CD14-positive monocyte (primary cell): ENCODE results near the gene GPR173. TPM values are rescaled to one million over a fixed set of nuclear protein-coding genes. Genes with fewer than 3 reads are reported as not detected.

Experiments
- DNase-seq, 3 donors: peaks; one replicate each; pipeline ENCODE4 v3.0.0-alpha.2; 2011 to 2022
- H2AFZ ChIP-seq: 2 replicates; pipeline ENCODE4 v1.6.0; 2012; ENCODE audit warnings: mild to moderate bottlenecking, low read depth, low read length, inconsistent platforms; ENCODE audit not compliant: insufficient read depth, poor library complexity, severe bottlenecking
- H3K27ac ChIP-seq, 2 donors: 1 replicate in 1 of 2; 2 replicates in 1 of 2; pipeline ENCODE4 v1.5.1; 2012 to 2013; ENCODE audit warnings: low read length in 2 of 2, control low read depth in 1 of 2, inconsistent platforms in 1 of 2, low read depth in 1 of 2, mild to moderate bottlenecking in 1 of 2
- H3K27me3 ChIP-seq, 2 donors: one replicate each; pipeline versions ENCODE4 v1.6.0 to v1.6.1; 2011 to 2013; ENCODE audit warnings: low read length in 2 of 2; ENCODE audit not compliant: control insufficient read depth in 2 of 2, insufficient read depth in 2 of 2
- H3K36me3 ChIP-seq, 2 donors: replicated peaks in 1 of 2; 1 replicate in 1 of 2; 2 replicates in 1 of 2; pipeline versions ENCODE4 v1.5.1 to v1.6.1; 2012 to 2013; ENCODE audit warnings: low read length in 2 of 2, control low read depth in 1 of 2, inconsistent platforms in 1 of 2, mild to moderate bottlenecking in 1 of 2; ENCODE audit not compliant: insufficient read depth in 2 of 2, control insufficient read depth in 1 of 2
- H3K4me1 ChIP-seq, 2 donors: 1 replicate in 1 of 2; 2 replicates in 1 of 2; pipeline versions ENCODE4 v1.5.1 to v1.6.1; 2012 to 2013; ENCODE audit warnings: low read length in 2 of 2, control low read depth in 1 of 2, inconsistent platforms in 1 of 2, mild to moderate bottlenecking in 1 of 2, moderate library complexity in 1 of 2; ENCODE audit not compliant: insufficient read depth in 2 of 2, control insufficient read depth in 1 of 2
- H3K4me2 ChIP-seq: replicated peaks from 2 replicates; pipeline ENCODE3; 2012; ENCODE audit warnings: low read length, moderate library complexity, mild to moderate bottlenecking; ENCODE audit not compliant: poor library complexity, severe bottlenecking; ENCODE audit errors: extremely low read depth
- H3K4me3 ChIP-seq, 3 experiments: fragments of 200-600 bp in 1 of 3; sonication (generic) in 1 of 3; replicated peaks in 1 of 3; 1 replicate in 2 of 3; 2 replicates in 1 of 3; pipeline ENCODE4 v1.5.1; 2011 to 2013; ENCODE audit warnings: low read length in 3 of 3, mild to moderate bottlenecking in 3 of 3, control low read depth in 2 of 3, low read depth in 2 of 3, inconsistent platforms in 1 of 3, moderate library complexity in 1 of 3
- H3K79me2 ChIP-seq: 2 replicates; pipeline ENCODE4 v1.6.0; 2012; ENCODE audit warnings: mild to moderate bottlenecking, control low read depth, inconsistent platforms, low read length, moderate library complexity; ENCODE audit not compliant: insufficient read depth
- H3K9ac ChIP-seq: 2 replicates; pipeline ENCODE4 v1.6.0; 2017; ENCODE audit warnings: low read length, mild to moderate bottlenecking; ENCODE audit not compliant: insufficient read depth, poor library complexity, severe bottlenecking
- H3K9me3 ChIP-seq, 2 donors: replicated peaks in 1 of 2; 1 replicate in 1 of 2; 2 replicates in 1 of 2; pipeline versions ENCODE4 v1.5.1 to v1.6.1; 2012 to 2013; ENCODE audit warnings: low read length in 2 of 2, control low read depth in 1 of 2; ENCODE audit not compliant: control insufficient read depth in 1 of 2, insufficient read depth in 1 of 2
- H4K20me1 ChIP-seq: 2 replicates; pipeline ENCODE4 v1.6.0; 2012; ENCODE audit warnings: mild to moderate bottlenecking, low read length, control low read depth, moderate library complexity; ENCODE audit not compliant: insufficient read depth
- H3K27ac Mint-ChIP-seq, 7 donors: one replicate each; pipeline ENCODE4 v1.8.0; 2020; ENCODE audit warnings: mild to moderate bottlenecking in 7 of 7, mixed read lengths in 7 of 7, moderate library complexity in 6 of 7, inconsistent platforms in 2 of 7
- H3K27me3 Mint-ChIP-seq, 3 donors: one replicate each; pipeline ENCODE4 v1.8.0; 2021 to 2022; ENCODE audit warnings: low read depth in 3 of 3, mild to moderate bottlenecking in 3 of 3, mixed read lengths in 3 of 3, moderate library complexity in 3 of 3, inconsistent platforms in 1 of 3
- H3K36me3 Mint-ChIP-seq, 2 donors: one replicate each; pipeline ENCODE4 v1.8.0; 2020; ENCODE audit warnings: mixed read lengths in 2 of 2, inconsistent platforms in 1 of 2, mild to moderate bottlenecking in 1 of 2
- H3K4me1 Mint-ChIP-seq: one replicate; pipeline ENCODE4 v1.8.0; 2020; ENCODE audit warnings: mild to moderate bottlenecking, mixed read lengths
- H3K4me3 Mint-ChIP-seq, 2 donors: one replicate each; pipeline ENCODE4 v1.8.0; 2020; ENCODE audit warnings: mild to moderate bottlenecking in 2 of 2, mixed read lengths in 2 of 2, moderate library complexity in 1 of 2
- H3K9me3 Mint-ChIP-seq, 7 donors: one replicate each; pipeline ENCODE4 v1.8.0; 2020 to 2022; ENCODE audit warnings: mixed read lengths in 7 of 7, mild to moderate bottlenecking in 6 of 7, moderate library complexity in 6 of 7, inconsistent platforms in 2 of 7
- CTCF ChIP-seq: fragments of 200-600 bp; IDR thresholded peaks from one replicate; pipeline ENCODE4 v1.8.0; 2022; ENCODE audit warnings: antibody characterized with exemption, mild to moderate bottlenecking
- WGBS: methylation state at CpG from one replicate; pipeline ENCODE4 v1.1.5; 2013; ENCODE audit warnings: missing lambda C conversion rate; ENCODE audit not compliant: insufficient coverage; 5-methylcytosine and 5-hydroxymethylcytosine counted together
- intact Hi-C, 2 donors: fragments of 100-400 bp; cut with micrococcal nuclease; formaldehyde crosslinking; loops; one replicate each; pipeline versions ENCODE4 v1.15.0 to v1.15.1; 2023
- polyA plus RNA-seq, 3 donors: library from polyadenylated mRNA; depleted of rRNA in 1 of 3; unstranded in 2 of 3; stranded (reverse) in 1 of 3; fragments of 300-500 nt in 2 of 3; fragments of >200 nt in 1 of 3; fragmentation: Illumina TruSeq in 2 of 3; gene quantifications; 1 replicate in 2 of 3; 2 replicates in 1 of 3; pipeline ENCODE4 v1.2.3, GENCODE V29; 2012 to 2021

The GPR173 gene
- polyA plus RNA-seq, 3 donors: 0.43 TPM; not detected in 2

DNA sequence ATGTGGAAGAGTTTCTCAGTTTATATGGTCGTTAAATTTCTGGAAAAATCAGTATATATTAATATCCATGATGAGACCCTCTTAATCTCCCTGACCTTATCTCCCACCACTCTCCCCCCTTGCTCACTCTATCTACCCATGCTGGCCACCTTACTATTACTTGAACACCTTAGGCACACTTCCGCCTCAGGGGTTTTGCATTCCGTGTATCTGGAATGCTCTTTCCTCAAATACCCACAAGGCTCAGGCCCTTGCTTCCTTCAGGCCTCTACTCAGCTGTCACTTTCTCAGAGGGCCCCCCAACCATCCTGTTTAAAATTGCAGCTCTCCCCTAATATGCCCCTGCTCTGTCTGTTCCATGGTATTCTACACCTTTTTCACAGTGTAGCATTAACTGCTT is 47.2 kb downstream of the GPR173 start:
- peaks cover 0 to 4% (median 0%) of the 10 kb centered on the region in 7 donors for H3K9me3 Mint-ChIP-seq
- intact Hi-C loops: loop anchor here in 1 of 2 donors (10.0 kb wide), 1 partner anchor 129 kb away; the partner anchor contains the start of gene KDM5C
- Histone ChIP-seq H3K27ac (no peak overlapping the region), H3K79me2 (no peaks in the 10 kb centered on the region), H3K9ac (no peak overlapping the region), H4K20me1 (no peaks in the 10 kb centered on the region), H3K27me3 (no peaks in the 10 kb centered on the region), H2AFZ (no peak overlapping the region), H3K4me1 (peaks cover 9 to 14% of the 10 kb centered on the region in 2 donors), H3K4me3 (no peak overlapping the region), H3K9me3 (no peaks in the 10 kb centered on the region), H3K4me2 (no peak overlapping the region), H3K36me3 (peaks cover 0 to 1% of the 10 kb centered on the region in 2 donors)
- H3K27me3 Mint-ChIP-seq: peaks cover 1 to 15% (median 2%) of the 10 kb centered on the region in 3 donors
- no peak overlapping the region for H3K27ac Mint-ChIP-seq
- no peak overlapping the region for H3K4me3 Mint-ChIP-seq
- TF ChIP-seq CTCF: no peak
- 100% methylated on average over 2 of the region's 3 CpGs for WGBS
- H3K4me1 Mint-ChIP-seq: peaks cover 11% of the 10 kb centered on the region
- H3K36me3 Mint-ChIP-seq: peaks cover 4 to 6% of the 10 kb centered on the region in 2 donors
- no peak for DNase-seq

GRCh38 chrX:53114864-53115549 is 66.4 kb downstream of the GPR173 start:
- Histone ChIP-seq H3K27ac (no peak overlapping the region), H3K4me2 (no peak overlapping the region), H3K4me3 (no peak overlapping the region), H3K9ac (no peak overlapping the region), H2AFZ (no peak overlapping the region), H3K27me3 (no peaks in the 10 kb centered on the region), H3K4me1 (no peaks in the 10 kb centered on the region), H3K9me3 (no peaks in the 10 kb centered on the region), H4K20me1 (no peaks in the 10 kb centered on the region), H3K36me3 (peaks cover 0 to 6% of the 10 kb centered on the region in 2 donors), H3K79me2 (no peaks in the 10 kb centered on the region)
- peaks cover 11% of the 10 kb centered on the region in 2 donors for H3K36me3 Mint-ChIP-seq
- intact Hi-C loops: no loop called here
- peaks cover 0 to 2% (median 0%) of the 10 kb centered on the region in 7 donors for H3K9me3 Mint-ChIP-seq
- peaks cover 10% of the 10 kb centered on the region for H3K4me1 Mint-ChIP-seq
- no peak overlapping the region for H3K27ac Mint-ChIP-seq
- no peak for TF ChIP-seq CTCF
- 100% methylated on average over 2 of the region's 6 CpGs for WGBS
- DNase-seq: no peak
- H3K27me3 Mint-ChIP-seq: peaks cover 0 to 25% (median 0%) of the 10 kb centered on the region in 3 donors
- H3K4me3 Mint-ChIP-seq: no peak overlapping the region
